Activated CD4-positive, alpha-beta T cell treated with anti-CD3 and anti-CD28 coated beads for 1 hour (primary cell): ENCODE results near the gene EIF3D.

ENCODE experiments used
- DNase-seq: peaks from one replicate; pipeline ENCODE4 v3.0.0-alpha.2; 2020

Gene EIF3D, protein sequence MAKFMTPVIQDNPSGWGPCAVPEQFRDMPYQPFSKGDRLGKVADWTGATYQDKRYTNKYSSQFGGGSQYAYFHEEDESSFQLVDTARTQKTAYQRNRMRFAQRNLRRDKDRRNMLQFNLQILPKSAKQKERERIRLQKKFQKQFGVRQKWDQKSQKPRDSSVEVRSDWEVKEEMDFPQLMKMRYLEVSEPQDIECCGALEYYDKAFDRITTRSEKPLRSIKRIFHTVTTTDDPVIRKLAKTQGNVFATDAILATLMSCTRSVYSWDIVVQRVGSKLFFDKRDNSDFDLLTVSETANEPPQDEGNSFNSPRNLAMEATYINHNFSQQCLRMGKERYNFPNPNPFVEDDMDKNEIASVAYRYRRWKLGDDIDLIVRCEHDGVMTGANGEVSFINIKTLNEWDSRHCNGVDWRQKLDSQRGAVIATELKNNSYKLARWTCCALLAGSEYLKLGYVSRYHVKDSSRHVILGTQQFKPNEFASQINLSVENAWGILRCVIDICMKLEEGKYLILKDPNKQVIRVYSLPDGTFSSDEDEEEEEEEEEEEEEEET

DNA sequence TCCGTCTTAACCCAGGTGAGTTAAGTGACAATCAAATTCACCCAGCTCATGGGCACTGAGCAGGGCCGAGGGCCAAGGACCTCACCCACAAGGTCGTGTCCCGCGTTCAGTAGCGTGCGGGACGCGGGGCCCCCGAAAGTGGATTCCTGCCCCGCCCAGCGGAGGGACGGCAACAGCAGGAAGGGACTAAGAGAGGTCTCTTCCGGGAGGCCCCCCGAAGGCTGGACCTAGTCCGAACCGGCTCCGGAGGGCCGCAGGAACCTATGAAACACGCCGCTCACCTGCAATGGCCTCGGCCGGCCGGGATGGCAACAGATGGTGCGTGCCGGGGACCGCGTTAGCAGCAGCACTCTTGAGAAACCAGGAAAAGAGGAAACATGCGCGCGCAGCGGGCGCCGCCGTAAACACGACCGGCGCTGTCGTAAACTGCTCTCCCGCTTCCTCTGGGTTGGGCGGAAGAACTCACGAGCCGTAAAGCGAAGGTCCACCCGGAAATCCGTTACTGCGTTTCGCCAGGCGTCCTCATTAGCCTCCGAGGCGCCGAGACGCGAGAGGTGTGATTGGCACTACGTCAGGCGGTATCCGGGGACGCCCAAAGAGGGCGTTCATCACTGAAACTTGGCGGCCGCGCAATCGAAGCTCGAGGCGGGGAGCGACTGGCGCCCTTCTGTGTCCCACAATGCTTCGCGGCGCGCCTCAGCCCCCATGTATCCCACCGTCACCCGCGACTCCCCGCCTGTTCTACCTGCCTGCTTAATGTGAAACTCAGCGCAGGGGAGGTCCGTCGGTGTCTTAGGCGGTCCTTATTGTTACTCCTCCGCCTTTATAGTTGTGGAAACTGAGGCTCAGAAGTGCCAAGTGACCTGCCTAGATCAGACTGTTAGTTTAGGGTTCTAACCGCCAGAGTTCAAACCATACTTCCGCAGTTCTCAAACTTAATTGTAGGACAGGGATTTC is at the start of gene EIF3D:
Gene EIF3D, minus strand, starts transcription at position 372 of the 957 bp plus-strand sequence. CDS start 3,045 bp downstream, outside the sequence.
- DNase-seq: peak; percentile 97

DNA sequence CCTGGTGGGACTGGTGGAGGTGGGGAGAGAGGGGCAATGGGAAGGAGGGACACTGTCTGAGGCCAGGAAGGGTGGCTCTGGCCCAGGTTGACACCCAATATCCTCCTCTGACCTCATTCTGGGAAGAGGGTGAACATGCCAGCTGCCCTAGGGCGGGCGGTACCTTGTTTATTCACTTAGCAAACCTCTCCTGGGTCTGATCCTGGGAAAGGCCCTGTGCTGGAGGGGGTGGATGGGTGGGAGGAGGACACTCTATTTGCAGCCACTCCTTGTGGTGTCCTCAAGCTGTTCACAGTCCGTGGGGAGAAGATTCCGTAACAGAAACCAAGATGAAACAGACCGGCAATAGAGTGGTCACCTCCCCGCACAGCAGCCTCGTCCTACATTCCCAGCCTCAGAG is 49.7 kb upstream of the EIF3D start:
- no peak for DNase-seq

DNA sequence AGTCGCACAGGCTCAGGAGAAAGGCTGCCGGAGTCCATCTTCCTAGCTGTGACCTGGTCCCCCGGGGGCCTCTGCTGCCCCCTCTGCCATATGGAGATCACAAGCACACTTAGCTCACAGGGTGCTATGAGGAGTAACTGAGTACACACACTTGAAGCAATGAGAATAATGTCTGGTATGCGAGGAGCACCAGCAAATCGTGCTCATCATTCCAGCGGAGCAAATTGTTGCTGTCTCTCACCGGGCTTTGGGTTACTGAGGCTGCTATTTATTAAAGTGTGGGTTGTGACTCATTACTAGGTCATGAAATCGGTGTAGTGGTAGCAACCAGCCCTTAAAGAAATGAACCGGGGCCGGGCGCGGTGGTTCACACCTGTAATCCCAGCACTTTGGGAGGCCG is 48.1 kb upstream of the EIF3D start:
- no peak for DNase-seq

DNA sequence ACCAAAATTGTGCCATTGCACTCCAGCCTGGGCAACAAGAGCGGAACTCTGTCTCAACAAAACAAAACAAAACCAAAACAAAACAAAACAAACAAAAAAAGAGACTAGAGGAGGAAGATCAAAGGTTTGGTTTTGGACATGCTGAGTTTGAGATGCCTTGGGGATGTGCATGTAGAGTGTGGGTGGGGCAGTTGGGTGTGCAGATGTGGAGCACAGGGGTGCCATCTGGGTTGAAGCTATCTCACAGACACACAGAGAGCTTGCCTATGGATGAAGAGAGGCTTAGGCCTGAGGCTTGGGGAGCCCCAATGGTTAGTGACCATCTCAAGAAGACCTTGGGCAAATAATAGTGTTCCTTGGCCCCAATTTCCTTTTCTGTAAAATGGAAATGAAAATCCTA is 45.8 kb upstream of the EIF3D start:
- DNase-seq: no peak

DNA sequence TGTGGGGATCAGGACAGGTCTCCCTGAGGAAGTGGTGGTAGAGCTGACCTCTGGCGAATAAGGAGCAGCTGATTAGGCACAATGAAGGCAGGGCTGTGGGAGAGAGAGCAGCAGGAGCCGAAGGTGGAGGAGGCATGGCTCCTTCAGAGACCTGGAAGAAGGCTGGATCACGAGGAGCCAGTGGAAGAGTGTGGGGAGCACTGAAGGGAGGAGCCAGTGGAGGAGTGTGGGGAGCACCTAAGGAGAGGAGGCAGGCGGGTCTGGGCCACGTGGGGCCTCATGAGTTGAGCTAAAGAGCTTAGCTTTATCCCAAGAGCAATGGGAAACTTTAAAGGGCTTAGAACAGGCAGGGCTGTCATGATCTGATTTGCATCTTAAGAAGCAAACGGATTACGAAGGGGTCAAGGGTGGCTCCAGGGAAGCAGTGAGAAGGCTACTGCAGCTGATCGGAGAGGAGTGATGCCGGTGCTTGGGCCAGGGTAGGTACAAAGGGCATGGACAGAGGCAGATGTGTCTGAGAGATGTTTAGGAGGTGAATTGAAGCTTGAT is 44.9 kb upstream of the EIF3D start:
- DNase-seq: no peak

DNA sequence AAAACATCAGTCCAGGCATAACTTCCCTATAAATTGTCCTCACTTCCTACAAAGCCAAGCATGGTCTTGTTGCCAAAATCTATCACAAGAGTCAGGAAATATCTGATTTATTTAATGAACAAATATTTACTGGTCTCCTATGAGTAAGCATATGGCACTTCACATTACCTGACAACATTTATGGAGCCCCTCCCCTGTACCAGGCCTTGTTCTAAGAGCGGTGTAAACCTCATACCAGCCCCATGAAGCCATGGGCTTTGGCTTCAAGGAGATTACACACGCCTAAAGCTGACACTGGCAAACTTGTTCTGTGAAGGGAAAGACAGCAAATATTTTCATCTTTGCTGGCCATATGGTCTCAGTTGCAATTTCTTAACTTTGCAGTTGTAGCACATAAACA is 43.0 kb upstream of the EIF3D start:
- no peak for DNase-seq

DNA sequence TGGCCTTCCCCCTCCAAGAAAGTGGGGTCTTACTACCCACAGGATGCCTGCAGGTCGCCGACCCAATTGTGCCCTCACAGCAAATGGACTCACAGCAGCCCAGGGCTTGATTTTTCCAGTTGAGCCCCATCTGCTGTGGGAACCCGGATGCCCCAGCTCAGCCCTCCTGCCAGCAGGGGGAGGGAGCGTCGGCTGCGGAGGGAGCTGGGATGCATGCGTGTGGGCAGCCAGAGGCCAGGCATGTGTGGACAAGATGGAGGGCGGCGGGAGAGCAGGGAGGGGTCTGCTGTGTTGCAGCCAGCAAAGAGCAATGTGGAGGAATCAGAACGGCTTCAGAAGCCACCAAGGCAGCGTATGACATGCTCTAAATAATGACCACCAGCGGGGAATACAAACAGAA is 41.0 kb upstream of the EIF3D start:
- DNase-seq: no peak

DNA sequence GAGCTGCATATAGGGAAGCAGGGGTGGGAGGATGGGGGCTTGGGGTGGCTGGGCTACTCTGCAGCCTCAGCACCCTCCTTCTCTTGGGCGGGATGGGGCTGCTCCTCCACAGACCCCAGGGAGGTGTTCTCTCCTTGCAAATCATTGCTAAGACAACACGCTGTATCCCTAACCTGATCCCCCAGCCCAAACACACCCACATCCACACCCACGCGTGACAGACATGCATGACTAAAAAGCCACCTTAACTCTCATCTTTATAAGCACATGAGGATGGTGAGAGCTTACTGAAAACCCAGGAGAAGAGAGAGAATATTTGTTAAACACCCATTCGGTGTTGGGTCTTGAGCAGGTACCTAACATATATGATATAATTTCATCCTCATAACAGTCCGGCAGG is 39.9 kb upstream of the EIF3D start:
- DNase-seq: no peak

DNA sequence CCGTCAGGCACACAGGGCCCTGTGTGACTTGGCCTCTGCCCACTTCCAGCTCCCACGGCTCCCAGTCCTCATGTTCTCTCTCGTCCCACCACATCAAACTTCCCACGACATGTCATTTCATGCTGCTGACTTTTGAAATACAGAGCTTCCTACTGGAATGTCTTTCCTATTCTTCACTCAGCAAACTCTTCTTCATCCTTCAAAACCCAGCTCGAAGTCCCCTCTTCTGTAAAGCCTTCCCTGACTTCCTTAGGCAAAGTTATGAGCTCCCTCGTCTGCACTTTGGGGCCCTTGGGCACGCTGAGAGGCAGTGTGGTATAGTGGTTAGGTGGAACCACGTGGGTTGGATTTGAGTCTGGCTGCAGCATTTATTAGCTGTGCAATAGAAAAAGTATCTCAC is 37.8 kb upstream of the EIF3D start:
- no peak for DNase-seq

DNA sequence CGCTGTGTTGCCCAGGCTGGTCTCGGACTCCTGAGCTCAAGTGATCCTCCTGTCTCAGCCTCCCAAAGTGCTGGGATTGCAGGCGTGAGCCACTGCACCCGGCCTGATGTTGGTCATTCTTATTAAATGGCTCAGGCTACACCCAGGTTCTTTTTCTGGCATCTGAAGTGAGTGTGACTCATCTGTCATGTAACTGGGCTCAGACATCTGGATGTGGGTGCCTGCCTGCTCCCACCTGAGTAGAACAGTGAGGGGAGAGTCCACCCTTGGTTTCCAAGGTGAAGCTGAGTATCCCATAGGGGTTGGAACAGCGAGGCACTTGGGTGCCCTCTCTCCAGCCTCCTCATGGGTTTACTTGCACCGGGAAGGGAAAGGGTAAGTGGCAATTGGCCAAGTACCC is 36.7 kb upstream of the EIF3D start:
- no peak for DNase-seq

DNA sequence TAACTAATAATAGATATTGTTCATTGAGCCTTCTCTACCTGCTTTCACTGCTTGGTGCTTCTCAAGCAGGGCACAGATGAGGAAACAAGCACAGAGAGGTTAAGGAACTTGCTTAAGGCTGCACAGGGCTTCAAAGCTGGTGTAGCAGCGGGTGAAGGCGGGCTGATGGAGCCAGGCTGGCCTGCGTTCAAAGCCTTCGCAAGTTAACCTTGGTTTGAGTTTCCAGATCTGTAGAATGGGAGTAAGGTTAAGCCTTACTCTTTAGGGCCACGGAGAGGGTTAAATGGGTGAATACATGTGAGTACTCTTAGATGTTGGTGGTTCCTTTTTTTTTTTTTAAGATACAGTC is 36.2 kb upstream of the EIF3D start:
- DNase-seq: no peak

DNA sequence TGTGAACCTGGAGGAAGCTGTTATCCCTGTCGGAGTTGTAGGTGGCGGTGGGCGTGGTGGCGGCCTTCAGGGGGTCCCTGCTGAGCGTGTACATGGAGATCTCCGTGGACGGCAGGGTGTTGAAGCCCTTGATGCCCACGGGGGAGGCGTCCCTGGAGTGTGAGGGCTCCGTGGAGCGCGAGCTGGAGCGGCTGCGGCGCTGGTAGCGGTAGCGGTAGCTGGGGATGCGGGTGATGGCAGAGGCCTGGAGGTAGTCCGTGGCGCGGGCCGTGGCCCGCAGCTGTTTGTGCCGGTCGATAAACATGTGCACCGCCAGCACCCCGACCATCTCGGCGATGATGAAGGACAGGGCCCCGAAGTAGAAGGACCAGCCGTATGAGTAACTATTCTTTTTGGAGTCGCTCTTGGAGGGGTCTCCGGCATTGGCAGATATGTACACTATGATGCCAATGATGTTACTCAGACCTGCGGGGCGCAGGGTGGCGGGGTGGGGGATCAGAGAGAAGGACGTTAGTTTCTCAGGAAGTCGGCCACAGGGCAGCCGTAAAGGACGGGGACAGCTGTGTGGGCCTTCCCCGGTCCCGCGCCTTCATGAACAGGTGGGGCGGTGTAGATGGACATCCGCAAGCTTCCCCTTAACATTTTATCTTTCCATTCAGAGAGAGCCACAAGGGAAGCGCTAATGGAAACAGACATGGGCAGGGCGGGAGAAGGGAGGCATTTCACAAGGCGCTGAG is 35.6 kb upstream of the EIF3D start:
- DNase-seq: no peak

DNA sequence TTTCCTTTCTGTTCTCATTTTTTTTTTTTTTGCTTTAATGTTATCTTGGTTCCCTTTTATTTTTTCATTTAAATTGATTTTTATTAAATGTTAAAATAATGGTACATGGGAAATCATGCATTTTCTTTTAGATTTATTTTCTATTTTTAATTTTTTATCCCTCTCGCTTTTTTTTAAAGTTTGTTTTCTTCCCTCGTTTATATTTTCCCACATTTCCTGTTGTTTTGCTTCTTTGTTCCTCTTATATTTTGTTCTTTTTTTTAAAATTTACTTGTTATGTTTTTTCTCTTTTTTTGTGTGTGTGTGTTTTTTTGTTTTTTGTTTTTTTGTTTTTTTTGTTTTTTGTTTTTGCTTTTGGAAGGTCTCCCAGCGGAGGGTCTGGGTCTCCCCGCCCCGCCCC is 34.9 kb upstream of the EIF3D start:
- no peak for DNase-seq

DNA sequence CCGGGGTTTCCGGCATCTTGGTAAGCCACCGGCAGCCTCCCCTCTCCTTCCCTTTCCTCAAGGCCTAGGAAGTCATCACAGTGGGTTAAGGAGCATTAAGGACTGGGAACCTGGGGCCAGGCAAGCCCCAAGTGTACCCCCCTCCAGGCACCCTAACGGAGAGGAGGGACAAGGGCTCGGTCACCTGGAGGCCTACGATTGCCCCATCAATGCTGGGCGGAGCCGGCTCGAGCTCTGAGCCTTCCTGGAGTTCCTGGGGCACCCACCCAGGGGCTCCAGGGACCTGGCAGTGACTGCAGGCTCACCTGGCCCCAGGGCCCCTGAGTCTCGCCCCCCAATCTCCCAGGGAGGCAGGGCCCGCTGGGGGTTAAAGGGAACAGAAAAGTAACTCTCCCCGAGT is 34.5 kb upstream of the EIF3D start:
- DNase-seq: no peak

DNA sequence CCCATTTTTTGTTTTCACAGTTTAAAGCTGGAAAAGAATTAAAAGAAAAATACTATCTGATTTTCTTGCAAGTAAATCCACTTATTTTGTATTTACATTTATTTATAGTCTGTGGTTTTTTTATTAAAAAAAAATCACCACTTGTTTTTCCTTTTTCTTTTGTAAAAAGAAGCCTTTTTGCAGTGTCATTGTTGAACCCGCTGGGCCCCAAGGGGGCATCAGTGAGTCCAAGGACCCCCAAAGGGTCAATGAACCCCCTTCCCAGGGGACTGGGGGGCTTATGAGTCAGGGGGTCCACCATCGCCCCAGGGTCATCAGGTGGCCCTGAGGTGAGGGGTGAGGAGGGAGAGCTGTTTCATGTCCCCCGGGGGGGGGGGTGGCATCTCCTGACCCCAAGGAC is 34.0 kb upstream of the EIF3D start:
- DNase-seq: no peak

DNA sequence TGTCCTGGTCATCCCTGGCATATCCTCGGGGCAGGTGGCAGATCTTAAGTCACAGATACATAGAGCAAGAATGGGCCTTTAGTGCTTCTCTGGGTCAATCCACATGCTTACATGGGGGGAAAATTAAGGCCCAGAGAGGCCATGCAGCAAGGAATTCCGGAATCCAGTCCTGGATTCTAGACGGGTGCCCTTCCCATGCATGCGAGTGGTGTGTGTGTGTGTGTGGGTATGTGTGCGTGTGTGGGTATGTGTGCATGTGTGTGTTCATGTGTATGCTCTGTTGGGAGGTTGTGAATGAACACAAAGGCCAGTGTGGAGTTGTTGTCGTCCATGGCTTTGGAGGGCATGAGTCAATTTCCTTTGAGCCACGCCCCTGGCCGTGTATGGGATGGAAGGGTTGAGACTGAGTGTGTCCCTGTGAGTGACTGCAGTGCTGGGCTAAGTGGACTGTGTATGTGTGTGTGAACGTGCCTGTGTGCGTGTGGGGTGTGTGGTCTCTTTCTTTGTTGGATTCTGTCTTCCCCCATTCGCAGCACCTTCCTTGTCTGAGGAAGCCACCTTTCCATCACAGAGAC is 33.4 kb upstream of the EIF3D start:
- no peak for DNase-seq

DNA sequence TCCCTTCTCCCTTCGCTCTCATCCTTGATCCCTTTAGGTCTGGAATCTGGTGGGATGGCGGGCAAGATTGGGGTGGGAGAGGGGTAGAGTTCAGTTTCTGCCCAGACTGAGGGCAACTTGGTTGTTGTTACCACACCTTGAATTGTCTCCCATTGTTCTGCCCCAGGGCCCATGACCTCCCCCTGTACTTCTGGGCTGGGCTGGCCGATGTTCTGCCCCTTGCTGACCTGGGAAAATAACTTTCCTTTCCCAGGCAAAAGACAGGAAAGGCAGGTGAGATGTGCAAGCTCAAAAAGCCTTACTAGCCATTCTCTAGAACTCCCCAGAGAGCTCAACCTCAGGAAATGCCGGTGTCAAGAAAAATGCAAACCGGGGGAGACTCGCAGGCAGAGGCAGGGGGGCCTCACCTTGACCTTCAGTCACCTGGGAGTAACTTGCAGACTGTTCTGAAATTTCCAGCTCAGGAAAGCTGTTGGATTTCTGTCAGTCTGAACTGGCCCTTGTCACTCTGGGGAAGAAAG is 32.4 kb upstream of the EIF3D start:
- no peak for DNase-seq

DNA sequence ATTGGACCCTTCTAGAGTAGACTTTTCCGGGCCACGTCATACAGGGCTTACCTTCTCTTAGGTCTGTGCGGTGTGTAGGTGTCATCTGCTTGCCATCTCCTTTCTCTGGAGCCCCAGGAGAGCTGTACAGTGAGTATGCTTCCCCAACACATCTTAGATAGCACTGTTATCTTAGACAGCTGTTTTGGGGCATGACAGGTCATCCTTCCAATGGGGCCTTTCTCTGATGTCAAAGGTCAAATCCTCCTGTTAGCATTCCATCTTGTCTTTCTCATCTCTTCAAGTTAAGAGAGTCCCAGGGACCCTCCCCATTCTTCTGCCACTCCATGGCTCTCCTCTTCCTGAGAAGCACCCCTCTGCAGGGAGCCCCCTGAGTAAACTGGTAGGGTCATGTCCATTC is 31.0 kb upstream of the EIF3D start:
- no peak for DNase-seq

DNA sequence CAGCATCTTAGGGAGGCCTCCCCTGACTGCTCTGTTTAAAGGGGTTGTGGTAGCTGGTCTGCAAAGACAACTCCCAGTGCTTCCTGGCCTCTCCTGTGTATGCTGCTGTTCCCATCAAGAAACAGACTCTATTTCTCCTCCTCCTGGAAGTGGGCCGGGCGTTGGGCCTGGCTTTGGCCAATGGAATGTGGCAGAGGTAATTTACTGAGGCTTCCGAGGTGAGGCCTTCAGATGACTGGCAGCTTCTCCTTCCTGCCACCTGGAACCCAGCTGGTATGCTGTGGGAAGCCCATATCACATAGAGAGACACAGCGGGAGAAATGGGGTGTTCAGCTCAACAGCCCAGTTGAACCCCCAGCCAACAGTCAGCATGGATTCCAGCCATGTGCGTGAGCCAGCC is 25.1 kb upstream of the EIF3D start:
- DNase-seq: no peak

DNA sequence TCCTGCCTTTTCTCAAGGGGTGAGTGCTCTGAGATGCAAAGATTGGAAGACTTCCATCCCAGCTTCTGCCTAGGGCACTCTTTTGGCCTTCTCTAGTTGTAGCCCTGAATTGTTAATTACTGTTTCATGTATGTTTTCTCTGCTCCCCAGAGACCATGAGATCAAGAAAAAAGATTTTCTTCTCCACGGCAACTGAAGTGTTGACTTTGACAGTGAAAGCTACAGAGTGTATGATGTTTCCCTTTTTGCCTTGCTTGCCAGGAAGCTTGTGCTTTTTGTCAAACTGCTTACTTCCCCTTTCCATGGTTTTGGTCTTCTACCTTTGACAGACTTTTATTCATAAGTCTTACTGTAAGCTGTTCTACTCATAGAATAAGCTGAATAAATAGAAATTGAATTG is 23.3 kb upstream of the EIF3D start:
- no peak for DNase-seq

DNA sequence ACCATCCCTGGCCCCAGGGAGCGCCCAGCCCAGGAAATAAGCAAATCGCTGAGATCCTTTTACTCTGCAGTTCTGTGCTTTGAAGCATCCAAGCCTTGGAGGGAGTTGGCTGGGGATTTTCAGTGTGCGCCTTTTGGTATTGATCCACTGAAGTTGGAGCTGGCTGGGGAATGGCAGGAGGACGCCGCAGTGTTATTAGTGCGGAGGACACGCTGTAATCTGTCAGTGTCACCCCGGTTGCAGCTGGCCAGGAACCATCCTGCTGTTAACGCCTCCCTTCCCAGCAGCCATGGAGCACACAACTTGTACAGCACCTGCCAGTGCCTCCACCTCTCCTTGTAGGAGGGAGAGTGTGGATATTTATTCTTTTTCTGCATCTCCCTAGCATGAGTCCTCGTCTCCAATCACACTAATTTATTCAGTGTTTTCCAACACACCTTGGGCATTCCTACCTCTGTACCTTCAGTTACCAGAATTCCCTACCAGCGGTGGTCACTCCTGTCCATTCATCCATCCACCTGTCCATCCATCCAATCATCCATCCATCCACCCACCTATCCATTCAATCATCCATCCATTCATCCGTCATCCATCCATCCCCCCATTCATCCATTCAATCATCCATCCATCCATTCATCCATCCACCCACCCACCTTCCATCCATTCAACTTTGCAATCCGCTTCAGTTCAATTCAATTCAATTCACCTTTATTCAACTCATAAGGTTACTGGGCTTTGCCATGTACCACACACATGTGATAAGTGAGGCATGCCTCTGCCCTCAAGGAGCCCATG is 21.9 kb upstream of the EIF3D start:
- DNase-seq: no peak
